Fibroblast of pulmonary artery (primary cell): ENCODE data around the gene TMEM59.

Experiments
- DNase-seq: peaks from one replicate; pipeline ENCODE4 v3.0.0-alpha.2; 2010; ENCODE audit warnings: low read depth
- H3K4me3 ChIP-seq: replicated peaks from 2 replicates; pipeline ENCODE4 v1.5.1; 2011; ENCODE audit warnings: low read depth, mild to moderate bottlenecking, control low read depth, low read length, moderate library complexity
- TF ChIP-seq, protein P1 (sequence below): IDR thresholded peaks from 2 replicates; pipeline ENCODE4 v1.5.1; 2011; ENCODE audit warnings: mild to moderate bottlenecking, control low read depth, low read length, inconsistent platforms; ENCODE audit errors: missing control alignments

Gene TMEM59

DNA sequence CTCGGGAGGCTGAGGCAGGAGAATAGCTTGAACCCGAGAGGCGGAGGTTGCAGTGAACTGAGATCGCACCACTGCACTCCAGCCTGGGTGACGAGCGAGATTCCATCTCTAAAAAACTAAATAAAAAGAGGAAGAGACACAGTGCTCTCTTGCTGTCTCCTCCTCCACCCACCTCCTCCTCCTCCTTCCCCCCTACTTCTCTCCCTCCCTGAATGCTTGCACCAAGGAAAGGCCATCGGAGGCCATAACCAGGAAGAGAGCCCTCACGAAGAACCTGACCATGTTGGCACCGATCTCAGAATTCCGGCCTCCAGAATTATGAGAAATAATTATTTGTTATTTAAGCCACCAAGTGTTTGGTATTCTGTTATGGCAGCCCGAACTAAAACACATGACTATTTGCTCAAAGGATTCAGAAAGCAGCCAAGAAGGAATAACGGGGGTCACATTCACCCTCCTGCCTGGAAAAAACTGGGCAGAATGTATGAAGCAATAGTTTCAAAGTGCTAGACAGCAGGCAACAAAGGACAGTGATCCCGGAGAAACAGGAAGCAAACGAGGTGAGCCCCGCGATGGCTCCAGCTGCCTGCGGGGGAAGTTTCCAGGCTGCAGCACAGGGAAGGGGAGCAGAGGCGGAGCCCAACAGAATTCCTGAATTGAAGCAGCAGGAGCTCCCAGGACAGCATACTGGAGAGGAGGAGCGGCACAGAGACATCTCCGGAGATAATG is 70.8 kb downstream of the TMEM59 start:
- TF ChIP-seq, protein P1, sequence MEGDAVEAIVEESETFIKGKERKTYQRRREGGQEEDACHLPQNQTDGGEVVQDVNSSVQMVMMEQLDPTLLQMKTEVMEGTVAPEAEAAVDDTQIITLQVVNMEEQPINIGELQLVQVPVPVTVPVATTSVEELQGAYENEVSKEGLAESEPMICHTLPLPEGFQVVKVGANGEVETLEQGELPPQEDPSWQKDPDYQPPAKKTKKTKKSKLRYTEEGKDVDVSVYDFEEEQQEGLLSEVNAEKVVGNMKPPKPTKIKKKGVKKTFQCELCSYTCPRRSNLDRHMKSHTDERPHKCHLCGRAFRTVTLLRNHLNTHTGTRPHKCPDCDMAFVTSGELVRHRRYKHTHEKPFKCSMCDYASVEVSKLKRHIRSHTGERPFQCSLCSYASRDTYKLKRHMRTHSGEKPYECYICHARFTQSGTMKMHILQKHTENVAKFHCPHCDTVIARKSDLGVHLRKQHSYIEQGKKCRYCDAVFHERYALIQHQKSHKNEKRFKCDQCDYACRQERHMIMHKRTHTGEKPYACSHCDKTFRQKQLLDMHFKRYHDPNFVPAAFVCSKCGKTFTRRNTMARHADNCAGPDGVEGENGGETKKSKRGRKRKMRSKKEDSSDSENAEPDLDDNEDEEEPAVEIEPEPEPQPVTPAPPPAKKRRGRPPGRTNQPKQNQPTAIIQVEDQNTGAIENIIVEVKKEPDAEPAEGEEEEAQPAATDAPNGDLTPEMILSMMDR, result no peak
- H3K4me3 ChIP-seq, result peak overlapping the region; percentile 28
- DNase-seq, result peak; percentile 48

DNA sequence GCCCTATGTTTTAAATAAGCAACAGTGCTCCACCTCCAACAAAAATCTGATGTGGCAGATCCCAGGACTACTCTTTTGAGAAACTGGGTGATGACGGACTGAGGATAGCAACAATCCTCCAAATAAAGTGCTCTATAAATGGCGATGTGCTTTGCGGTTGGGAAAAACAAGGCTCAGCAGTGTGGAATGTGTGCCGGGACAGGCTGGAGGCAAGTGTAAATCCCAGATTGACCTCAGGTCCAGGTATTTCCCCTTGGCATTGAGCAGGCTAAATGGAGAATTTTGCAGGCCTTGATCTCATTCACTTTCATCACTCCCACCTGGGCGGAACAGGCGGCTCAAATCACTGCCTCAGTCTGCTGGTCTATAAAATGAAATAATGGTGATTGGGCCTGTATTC is 71.8 kb downstream of the TMEM59 start:
- TF ChIP-seq, protein P1, result no peak
- DNase-seq, result no peak
- H3K4me3 ChIP-seq, result no peak overlapping the region

DNA sequence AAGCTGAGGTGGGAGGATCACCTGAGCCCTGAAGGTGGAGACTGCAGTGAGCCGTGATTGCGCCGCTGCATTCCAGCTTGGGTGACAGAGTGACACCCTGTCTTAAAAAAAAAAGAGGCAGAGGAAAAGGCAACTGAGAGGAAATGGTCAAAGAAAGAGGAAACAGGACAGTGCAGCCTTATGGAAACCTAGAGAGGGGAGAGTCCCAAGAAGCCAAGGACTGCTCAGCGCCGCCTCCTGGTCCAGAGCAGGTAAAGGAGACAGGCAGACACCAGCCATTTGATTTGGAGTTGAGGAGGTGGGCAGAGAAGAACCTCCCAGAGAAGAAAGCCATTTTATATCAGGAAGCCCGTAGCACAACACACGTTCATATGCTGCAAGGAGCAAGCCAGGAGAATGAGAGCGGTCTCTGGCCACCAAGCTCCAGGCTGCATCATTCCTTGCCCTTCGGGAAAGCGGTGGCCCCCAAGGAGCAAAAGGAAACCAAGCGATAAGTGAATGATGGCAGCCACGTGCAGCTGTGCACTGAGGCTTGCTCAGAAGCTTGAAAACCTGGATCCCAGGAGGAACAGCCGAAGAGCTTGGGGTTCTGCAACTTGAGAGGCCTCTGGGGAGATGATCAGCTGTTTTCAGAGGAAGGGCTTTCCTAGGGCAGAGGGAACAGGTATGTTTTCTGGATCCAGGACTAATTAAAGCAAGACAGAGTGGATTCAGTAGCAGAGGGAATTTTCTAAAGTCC is 73.1 kb downstream of the TMEM59 start:
- TF ChIP-seq, protein P1, result no peak
- DNase-seq, result no peak
- no peak overlapping the region for H3K4me3 ChIP-seq
